ENCODE data around the gene ENOX1.
"Not testable (repeated sequence)": the region's sequence is repeated elsewhere in the genome, so short reads cannot be mapped to it uniquely, and the experiment has no call there.

Gene ENOX1

DNA sequence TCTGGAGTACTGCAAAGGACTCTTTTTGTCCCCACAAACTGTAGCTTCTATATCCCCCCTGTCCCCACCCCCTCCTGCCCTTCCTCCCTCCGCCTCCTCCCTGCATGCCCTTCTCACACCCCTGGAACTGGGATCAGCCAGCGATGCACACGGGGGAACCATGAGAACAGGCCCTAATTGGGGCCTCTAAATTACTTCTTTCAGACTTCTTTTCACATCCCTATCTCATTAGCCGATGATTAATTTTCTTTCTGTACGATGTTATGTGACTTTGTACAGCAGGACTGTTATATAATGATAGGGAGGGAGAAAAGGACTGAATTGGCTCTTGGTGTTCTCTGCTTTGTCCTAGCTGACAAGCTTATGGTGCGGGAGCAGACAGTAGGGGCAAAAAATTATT is 415.9 kb downstream of the ENOX1 start:
- DNase-seq = no peak

DNA sequence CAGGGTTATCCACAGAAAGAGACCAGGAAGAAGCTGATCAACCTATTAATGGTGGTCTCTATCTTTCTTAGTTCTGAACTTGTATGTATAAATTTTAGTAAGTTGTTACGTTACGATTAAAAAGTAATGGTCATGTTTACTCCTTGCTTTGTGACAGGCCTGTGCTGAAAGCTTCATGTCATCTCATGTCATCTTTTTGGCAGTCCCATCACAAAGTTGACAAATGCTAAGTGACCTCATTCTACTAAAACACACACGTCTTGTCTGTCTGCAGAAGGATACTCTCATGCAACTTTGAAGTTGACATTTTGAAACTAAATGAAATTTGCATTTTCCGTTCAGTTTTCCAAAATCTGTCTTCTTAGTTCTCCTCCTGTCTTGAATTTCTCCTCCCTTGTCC is 417.5 kb downstream of the ENOX1 start:
- no peak for DNase-seq

DNA sequence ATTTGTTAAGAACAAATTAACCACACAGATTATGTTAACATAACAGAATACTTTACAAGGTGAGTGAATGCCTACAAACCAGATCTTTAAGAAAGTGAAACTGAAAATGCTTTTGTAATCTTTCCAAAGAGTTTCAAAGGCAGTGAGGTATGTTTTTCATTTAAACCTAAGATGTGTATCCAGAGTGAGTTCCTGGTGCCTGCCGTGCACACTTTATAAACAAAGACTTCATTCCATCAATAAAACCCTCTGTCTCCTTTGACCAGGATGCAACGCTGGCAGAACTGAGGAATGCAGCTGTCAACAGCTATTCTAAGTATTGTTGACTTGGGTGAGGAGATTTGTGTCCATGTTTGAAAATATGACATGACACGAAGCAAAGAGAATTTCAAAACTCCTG is 418.8 kb downstream of the ENOX1 start:
- DNase-seq = no peak

DNA sequence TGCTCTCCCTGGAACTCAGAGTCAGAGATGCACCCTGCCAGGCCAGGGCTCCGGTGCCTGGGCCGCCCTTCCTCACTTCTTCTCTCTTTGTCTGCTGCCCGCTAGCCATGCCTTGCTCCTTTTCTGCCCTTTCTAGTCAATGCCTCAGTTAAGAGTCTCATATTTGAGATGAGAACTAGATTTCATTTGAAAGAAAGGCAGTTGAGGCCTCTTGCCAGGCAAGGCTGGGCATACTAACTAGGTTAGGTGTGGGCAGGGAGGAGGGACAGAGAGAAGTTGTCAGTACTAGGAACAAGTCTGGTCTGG is 421.8 kb downstream of the ENOX1 start:
- DNase-seq = no peak

DNA sequence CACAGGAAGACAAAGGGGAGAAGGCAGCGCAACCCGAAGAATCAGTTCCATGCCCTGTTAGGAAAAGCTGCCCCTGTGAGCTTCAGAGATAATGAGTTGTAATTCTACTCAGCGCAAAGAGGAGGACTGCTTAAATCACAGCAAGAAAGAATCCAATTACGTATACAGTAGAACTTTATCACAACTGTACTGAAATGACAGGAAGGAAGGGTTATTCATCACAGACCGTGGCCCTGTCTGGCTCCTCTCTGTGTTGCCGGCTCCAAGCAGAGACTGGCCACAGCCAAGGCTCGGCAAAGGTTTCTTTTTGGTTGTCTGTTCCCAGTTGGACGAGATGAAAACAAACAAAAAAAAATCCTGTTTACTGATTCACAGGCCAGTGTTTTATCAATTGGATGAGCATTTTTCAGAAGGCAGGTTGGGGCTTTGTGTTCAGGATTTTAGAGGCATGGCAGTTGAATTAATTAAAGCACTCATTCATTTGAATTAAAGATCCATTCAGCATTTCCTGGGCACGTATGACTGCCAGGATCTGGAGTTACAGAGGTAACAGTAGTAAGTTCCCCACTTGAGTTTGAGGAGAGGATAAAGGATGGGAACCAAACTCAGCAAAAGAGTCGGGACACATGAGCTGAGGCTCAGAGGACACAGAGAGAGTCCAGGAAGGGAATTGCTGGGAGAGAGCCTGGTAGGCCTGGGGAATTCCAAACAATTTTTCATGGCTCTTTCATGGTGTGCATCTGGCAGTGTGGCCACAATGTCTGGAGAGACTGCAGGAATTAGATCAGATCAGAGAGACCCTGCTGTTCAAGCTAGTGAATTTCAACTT is 422.3 kb downstream of the ENOX1 start:
- peak; percentile 54 for DNase-seq

DNA sequence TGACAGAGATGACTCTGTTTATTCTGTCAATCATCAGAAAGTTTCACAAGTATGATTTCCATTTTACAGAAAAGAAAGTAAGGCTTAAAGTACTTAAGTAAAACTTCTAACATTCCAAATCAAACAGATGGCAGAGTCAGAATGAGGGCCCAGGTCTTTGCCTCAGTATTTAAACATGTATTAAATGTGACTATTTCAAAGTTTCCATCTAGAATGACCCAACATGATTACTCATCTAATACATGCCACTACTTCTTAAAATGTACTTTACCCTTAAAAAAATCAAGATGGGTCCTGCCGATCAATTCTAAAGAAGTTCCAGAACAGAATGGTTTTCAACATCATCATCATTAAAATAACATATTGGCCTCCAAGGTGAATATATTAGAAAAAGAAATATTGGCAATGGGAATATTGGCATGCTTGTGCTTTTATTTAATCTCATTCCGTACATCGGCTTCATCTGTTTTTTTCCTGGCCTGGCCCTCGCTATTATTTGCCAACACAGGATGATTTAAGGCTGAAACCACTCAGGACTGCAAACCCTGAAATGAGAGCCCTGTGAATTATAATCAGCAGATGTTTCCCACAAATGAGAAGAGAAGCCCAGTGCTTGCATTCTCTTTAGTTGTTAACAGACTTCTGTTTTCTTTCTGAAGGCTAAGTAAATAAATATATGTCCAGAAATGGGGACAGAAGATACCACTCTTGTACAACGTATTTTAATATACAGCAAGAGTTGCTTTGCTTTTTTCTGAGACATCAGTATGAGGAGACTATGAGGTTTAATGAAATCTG is 423.4 kb downstream of the ENOX1 start:
- DNase-seq = peak; percentile 46

DNA sequence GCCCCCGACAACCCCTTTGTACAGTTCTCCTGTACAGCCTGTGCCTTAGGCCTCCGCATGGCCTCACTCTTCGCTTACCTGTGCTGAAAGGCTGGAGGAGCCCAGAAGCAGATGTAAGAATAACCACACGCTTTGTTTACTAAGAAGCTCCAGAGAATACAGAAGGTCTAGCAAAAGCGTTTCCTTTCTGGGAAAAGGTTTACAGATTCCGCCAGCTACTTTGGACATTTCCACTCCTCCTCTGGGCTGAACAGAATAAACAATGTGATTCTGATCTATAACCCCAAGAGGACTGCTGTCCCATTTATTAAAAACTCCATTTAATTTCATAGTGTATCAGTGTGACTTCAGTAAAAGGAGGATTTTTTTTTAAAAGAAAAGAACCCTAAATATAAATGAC is 424.2 kb downstream of the ENOX1 start:
- DNase-seq = no peak

DNA sequence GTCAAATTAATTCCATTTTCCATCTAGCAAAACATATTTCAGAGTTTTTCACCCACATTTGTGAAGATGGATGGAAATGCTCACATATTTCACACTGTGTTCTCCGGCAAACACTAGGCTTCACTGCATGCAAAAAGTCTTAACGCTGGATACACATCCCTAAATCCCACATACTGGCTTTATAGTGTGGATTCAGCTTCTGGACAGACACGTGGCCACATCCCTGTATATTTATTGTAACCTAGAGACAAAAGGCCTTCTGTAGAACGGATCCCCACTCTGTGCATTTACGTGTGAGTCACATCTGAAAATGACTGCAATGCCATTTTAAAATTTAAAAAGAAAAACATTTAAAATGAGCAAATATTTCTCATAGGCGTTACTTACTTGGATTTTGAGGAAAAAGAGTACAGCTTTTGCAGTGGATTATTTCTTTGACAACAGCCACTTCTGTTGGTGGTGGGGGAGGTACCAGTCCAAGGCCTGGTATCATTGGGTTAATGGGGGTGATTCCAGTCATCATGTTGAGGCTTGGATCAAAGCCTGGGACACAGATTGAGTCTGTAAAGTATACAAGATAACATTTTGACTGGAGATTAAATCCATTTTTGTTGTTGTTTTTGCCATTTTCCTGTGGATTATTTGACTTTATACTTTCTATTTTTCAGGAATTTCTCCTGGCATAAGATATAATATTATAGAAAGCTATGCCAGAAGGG is 425.7 kb downstream of the ENOX1 start:
- peak; percentile 8 for DNase-seq

DNA sequence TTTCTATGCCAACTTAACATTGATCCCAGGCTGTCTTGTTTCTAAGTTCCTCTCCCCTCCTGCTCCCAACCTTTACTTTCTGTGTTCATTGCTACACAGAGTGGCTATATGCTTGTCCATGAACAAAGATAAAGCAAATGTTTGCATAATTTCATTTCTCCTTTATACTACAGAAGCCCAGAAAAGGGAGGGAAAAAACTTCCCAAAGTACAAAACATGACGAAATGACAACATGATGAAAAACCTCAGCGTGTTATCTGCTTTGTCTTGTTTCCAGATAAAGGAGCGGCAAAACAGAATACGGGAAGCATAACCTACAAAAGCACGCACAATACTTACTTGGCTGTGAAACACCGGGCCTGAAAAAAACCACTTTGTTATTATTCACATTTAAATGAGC is 426.6 kb downstream of the ENOX1 start:
- no peak for DNase-seq

DNA sequence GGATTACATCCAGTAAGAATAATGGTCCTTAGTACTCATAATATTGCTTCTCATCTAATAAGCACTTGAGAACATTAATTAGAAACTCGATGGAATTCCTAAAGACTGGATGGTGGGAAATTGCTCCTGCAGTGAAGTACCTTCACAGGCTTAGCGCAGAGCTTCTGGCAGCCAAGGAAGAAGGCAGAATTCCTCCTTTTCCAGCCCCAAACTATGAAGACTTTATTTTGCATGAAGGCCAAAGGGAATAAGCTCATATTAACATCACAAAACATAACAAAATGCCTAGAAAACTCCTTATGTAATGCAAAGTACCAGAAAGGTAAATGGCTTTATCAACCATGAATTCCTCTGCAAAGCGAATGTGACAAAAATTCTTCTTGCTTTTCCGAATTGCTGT is 427.2 kb downstream of the ENOX1 start:
- no peak for DNase-seq

DNA sequence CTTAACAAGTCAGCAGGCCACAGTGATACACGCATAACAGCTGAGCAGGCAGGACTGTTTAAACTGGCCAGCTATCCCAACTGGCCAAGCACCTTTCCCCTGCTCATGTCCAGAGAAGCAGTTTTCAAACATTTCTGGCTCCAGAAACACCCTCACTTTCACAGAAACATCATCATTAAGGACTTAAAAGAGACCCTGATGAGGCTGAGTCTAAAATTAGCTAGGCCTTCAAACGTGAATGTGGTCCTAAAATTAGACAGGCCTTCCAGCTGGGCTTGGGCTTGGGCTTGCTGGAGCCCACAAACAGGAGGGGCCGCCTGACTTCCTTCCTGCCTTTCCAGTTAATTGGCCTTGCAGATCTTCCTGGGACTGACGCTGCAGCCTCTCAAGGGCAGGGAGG is 429.2 kb downstream of the ENOX1 start:
- no peak for DNase-seq

DNA sequence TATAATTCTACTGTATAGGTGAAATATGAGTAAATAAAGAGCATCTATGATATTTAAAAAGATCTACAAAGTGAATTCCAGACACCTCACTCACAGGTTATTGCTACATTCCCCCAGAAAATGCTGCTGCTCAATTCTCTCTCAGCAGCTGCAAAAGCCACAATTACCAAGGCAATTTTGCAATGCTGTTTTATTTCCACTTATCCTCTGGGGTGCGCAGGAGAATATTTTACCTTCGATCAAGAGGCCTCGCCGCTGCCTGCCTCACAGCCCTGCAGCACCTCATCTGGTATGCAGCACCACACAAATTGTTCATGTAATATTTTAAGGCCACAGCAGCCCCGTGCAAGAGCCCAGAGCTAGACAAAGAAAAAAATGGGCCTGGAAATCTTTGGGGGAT is 430.2 kb downstream of the ENOX1 start:
- no peak for DNase-seq

DNA sequence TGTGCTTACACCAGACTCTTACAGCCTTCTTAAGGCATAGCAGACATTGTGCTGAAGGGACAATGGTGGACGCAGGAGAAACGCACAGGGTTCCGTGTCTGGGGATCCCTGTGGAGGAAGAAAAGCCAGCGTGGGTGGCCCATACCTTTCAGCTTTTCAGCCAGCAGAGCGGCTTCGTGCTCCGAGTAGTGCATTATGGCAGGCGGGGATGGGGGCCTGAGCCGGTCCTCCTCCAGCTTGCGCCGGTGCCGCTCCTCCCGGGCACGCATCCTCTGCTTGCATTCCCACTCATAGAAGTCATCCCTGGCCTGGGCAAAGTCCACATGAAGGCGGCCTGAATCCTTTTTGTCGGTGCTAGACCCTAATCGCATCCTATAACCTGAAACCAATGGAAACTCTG is 431.0 kb downstream of the ENOX1 start:
- no peak for DNase-seq

DNA sequence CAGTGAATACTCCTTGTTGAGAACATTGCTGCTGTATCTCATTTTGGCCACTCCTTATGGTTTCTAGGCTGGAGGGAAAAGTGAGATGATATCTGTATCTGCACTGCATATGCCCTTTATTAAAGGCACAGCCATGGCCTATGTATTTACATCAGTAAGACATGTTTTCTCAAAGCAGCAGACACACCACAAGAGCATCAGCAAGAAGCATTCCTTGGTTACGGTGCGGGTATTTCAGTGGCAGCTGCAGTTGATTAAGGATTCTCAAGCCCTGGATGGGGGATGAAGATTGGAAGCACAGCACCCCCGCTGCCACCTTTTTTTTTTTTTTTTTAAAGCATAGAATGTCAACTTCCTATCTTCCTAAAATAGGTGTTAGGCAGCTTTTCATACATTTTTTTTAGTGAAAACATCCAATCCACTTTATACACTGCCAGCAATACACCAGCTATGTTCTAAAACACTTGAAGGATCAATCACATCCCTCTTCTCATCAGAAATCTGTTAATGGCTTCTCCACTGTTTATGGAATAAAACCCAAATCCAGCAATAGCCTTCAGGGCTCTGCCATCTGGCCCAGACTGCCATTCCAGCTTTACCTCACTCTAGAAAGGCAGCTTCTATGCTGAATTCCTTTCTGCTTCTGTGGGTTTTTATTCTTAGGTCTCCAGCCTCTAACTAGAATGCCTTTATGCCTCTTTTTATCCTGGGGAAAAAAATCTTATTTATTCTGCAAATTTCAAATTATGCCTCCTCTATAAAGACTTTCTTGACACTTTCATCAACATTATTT is 432.4 kb downstream of the ENOX1 start:
- DNase-seq = peak; percentile 69

DNA sequence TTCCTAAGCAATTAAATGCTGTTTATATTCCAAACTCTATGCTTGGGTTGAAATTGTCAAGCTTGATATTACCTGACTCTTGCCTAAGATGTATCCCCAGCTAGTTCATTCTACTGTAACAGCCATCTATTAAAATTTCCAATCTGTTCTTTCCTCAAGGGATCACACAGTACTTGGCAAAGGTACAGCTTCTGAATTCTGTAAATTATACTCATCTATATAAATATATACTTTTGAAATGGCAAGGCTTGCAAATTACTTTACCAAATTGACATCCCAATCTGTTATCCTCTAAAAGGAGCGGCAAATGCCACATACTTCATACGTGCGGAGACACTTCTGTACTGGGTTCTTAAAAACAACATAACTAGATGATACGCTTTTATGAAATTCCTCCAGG is 433.1 kb downstream of the ENOX1 start:
- DNase-seq = peak; percentile 38

DNA sequence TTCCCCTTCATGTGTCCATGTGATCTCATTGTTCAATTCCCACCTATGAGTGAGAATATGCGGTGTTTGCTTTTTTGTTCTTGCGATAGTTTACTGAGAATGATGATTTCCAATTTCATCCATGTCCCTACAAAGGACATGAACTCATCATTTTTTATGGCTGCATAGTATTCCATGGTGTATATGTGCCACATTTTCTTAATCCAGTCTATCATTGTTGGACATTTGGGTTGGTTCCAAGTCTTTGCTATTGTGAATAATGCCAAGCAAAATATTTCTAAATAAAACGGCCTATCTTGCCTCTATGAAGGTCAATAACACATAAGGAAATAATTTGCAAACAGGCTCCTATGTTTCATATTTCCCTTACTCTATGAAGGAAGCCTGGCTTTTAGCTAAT is 435.2 kb downstream of the ENOX1 start:
- not testable (repeated sequence) for DNase-seq

DNA sequence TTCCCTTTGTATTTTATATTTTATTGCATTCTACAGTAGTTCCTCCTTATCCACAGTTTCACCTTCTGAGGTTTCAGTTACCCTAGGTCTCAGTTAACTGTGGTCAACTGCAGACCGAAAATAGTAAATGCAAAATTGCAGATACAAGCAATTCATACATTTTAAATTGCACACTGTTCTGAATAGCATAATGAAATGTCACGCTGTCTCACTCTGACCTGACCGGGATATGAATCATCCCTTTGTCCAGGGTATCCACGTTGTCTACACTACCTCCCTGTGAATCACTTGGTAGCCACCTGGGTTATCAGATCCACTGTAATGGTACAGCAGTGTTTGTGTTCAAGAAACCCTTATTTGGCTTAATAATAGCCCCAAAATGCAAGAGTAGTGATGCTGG is 438.4 kb downstream of the ENOX1 start:
- no peak for DNase-seq

DNA sequence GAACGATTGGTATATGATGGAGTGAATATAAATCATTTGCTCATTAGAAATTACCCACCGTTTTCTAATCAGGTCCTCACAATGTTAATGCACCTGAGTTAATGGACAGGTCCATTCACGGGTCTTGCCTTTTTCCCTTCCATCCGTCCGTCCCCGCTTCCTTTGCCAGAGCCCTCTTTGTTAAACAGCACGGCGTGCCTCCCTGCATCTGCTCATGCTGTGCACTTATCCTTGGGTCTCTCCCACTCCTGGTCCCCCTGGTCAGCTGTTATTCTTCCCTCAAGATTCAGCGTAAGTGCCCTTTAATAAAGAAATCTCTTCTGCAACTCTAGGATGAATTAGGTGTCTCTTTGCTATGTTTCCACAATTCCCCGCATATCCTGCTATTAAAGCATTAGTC is 438.9 kb downstream of the ENOX1 start:
- DNase-seq = no peak

DNA sequence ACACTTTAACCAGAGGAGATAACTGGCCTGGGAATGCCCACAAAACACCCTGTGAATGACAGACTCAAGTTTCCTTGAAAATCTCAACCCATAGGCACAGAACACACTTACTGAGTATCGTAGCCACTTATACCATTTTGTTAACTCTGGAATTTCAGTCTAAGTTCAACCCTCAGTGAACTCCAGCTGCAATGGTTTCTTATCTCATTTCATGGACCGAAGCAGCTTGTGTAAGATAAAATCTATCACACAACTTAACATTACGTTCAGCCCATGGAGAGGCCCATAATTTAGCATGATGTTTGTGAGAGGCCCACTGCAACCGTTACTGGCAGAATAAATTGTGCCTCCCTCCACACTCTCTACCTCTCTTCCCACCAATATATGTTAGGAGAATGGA is 440.3 kb downstream of the ENOX1 start:
- no peak for DNase-seq

DNA sequence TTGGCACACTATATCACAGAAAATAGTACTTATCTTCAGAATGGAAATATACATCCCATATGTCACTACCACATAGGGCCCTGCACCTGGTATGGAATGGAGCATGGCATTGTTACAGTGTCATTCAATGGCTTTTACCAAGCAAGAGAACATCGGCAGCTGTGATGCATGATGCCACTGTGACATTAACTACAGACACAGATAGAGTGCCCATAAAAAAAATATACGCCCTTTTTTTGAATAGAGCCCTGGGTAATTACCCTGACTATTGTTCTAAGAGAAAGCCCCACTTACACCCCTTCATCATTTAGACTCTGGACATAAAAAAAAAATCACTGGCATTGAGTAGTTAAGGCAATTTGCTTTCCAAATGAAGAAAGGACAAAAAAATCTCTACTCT is 443.1 kb downstream of the ENOX1 start:
- no peak for DNase-seq

DNA sequence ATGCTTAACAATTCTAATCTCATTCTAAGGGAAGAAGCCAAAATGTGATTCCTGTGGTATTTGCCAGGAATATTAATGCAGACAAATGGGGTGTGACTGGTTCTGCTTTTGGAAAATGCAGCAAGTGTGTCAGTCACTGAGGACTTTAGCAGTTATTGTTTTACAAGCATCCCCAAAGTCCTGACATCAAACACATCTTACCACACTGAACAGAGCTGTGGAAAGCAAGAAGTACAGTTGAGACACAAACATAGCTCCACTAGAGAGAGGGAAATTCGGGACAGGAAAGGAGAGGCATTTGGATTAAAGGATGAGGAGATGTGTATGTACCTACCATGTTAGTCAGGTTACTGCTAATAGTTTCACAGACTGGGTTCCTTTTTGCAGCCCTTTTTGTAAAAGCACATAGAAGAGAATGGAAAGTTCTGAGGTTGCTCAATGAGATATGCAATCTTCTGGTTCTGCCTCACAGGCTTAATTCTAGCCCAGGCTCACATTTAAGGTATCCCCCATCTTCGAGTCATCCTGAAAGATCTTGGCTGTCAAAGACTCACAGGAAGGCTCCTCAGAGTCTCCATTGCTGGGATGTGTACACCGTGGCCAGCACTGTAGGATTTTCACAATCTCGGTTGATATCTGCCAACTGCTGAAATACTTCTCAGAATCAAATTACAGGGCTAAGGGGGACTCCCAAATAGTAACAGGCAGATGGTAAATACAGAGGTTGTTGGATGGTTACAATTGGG is 446.8 kb downstream of the ENOX1 start:
- DNase-seq = no peak

DNA sequence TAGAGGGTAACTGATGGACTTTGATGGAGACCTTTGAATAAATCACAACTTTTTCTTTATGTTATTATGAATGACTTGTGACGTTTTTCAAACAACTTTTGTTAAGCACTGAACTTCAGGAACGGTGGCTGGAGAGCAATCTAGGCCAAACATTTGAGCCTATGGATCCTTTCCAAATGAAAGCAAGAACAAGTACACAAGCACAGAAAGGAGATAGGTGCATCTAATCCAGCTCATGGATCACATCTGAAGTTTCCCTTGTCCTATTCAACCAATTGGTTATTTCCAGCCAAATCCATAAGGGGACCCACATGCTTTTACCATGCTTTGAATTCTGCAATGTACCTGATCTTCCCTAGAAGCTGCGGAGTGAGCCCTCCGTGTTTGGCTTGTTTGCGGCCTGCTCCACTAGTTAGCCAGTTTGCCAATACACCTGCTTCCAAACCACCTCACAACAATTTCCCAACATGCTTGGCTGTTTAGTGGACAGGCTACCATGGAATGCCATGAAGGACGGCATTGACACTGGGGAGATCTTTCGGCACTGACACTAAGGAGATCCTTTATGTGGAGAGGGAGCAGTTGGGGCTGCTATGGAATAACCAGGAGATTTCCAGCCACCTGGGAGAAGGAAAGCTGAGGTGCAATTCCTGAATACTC is 447.5 kb downstream of the ENOX1 start:
- DNase-seq = no peak

Measured in DMS 273 treated with DMSO at 0.1 percent for 48 hours (cell line).